Duodenal mucosa (tissue), 2 donors: ENCODE data around the gene HMCN1.

Experiments
- H3K27ac ChIP-seq: one replicate; pipeline ENCODE4 v1.7.0; 2013; ENCODE audit warnings: low read depth, low read length
- H3K27me3 ChIP-seq, 2 donors: one replicate each; pipeline ENCODE4 v1.7.0; 2013; ENCODE audit warnings: low read length in 2 of 2, control low read depth in 1 of 2; ENCODE audit not compliant: insufficient read depth in 2 of 2, control insufficient read depth in 1 of 2
- H3K36me3 ChIP-seq, 2 donors: one replicate each; pipeline ENCODE4 v1.7.0; 2013; ENCODE audit warnings: low read length in 2 of 2, control low read depth in 1 of 2; ENCODE audit not compliant: insufficient read depth in 2 of 2, control insufficient read depth in 1 of 2
- H3K4me1 ChIP-seq, 2 donors: one replicate each; pipeline ENCODE4 v1.7.0; 2013; ENCODE audit warnings: low read length in 2 of 2, control low read depth in 1 of 2; ENCODE audit not compliant: insufficient read depth in 2 of 2, control insufficient read depth in 1 of 2
- H3K4me3 ChIP-seq, 2 donors: one replicate each; pipeline ENCODE4 v1.7.0; 2013; ENCODE audit warnings: low read length in 2 of 2, low read depth in 1 of 2
- H3K9ac ChIP-seq, 2 donors: one replicate each; pipeline ENCODE4 v1.7.0; 2013; ENCODE audit warnings: low read length in 2 of 2, low read depth in 1 of 2
- H3K9me3 ChIP-seq, 2 donors: one replicate each; pipeline ENCODE4 v1.7.0; 2013; ENCODE audit warnings: low read length in 2 of 2, control low read depth in 1 of 2; ENCODE audit not compliant: control insufficient read depth in 1 of 2

Gene HMCN1

DNA sequence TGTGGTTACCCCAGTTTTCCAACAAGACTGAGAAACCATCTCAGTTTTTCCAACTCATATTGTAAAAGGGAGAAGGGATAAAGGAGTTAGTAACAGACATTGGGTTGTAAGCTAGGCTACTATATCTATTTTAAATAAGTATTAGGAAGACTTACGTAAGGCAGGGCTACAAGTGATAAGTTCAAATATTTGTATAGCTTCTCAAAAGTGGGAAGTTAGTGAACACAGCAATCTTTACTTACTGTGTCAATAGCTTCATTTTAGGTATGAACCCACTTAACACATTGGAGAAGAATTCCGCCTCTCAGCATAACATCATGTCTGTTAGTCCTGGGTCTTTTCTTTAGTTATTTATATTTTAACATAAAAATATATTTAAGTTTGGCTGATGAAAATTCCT lies 320.7 kb downstream of the HMCN1 start:
- Histone ChIP-seq H3K9ac (no peak overlapping the region), H3K27me3 (no peaks in the 10 kb centered on the region), H3K4me3 (no peak overlapping the region), H3K27ac (no peak overlapping the region), H3K4me1 (no peaks in the 10 kb centered on the region), H3K9me3 (no peaks in the 10 kb centered on the region), H3K36me3 (no peaks in the 10 kb centered on the region)

- Histone ChIP-seq H3K4me1 (no peaks in the 10 kb centered on the region), H3K27me3 (no peaks in the 10 kb centered on the region), H3K4me3 (no peak overlapping the region), H3K27ac (no peak overlapping the region), H3K9me3 (no peaks in the 10 kb centered on the region), H3K36me3 (no peaks in the 10 kb centered on the region), H3K9ac (no peak overlapping the region)
These were observed 321.7 kb downstream of the HMCN1 start for GRCh38 chr1:186055846-186056245.

GRCh38 chr1:186057086-186057485 lies 322.9 kb downstream of the HMCN1 start:
- Histone ChIP-seq H3K27me3 (no peaks in the 10 kb centered on the region), H3K4me1 (no peaks in the 10 kb centered on the region), H3K36me3 (no peaks in the 10 kb centered on the region), H3K27ac (no peak overlapping the region), H3K9ac (no peak overlapping the region), H3K4me3 (no peak overlapping the region), H3K9me3 (no peaks in the 10 kb centered on the region)

- H3K27me3 ChIP-seq: no peaks in the 10 kb centered on the region
- H3K36me3 ChIP-seq: no peaks in the 10 kb centered on the region
- no peak overlapping the region for H3K27ac ChIP-seq
- H3K9ac ChIP-seq: no peak overlapping the region
- H3K9me3 ChIP-seq: no peaks in the 10 kb centered on the region
- no peaks in the 10 kb centered on the region for H3K4me1 ChIP-seq
- no peak overlapping the region for H3K4me3 ChIP-seq
These were observed 325.1 kb downstream of the HMCN1 start for GRCh38 chr1:186059311-186059710.

- Histone ChIP-seq H3K36me3 (no peaks in the 10 kb centered on the region), H3K9me3 (no peaks in the 10 kb centered on the region), H3K4me3 (no peak overlapping the region), H3K27ac (no peak overlapping the region), H3K27me3 (no peaks in the 10 kb centered on the region), H3K9ac (no peak overlapping the region), H3K4me1 (no peaks in the 10 kb centered on the region)
These were observed 325.6 kb downstream of the HMCN1 start for GRCh38 chr1:186059752-186060151.

DNA sequence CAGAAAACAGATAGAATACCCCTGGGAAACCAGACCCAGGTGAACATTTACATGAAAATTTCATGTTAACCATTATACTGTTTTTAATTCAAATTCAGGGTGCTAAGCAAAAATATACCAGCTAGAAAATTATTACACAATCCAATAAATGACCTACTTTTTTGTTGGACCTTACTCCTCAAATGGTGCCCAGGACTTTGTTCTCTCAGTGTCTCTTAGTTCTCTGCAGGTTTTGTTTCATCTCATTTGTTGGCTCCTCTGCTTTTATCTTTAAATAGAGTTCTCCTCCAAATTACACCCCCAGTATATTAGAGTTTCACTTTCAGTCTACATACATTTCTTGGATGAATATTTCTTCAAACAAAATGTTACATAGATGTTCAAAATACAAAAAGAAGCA lies 326.0 kb downstream of the HMCN1 start:
- Histone ChIP-seq H3K27me3 (no peaks in the 10 kb centered on the region), H3K4me3 (no peak overlapping the region), H3K36me3 (no peaks in the 10 kb centered on the region), H3K9me3 (no peaks in the 10 kb centered on the region), H3K9ac (no peak overlapping the region), H3K27ac (no peak overlapping the region), H3K4me1 (no peaks in the 10 kb centered on the region)

DNA sequence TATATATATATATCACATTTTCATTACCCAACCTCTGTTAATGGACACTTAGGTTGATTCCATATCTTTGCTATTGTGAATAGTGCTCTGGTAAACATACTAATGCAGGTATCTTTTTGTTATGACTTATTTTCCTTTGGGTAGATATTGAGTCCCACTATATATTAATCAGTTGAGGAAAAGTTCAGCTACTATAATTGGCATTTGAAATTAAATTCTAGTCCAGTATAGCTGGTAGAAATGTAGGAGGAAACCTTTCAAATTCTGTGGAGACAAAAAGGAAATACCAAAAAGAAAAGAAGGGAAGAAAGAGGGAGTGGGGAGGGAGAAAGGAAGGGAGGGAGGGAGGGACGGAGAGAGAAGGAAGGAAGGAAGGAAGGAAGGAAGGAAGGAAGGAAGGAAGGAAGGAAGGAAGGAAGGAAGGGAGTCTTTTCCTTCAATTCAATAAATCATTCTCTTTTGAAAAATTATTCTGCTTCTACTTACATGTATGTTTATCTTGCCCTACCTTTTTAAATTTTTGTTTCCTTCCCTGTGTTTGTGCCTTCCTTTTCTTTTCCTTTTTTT lies 329.0 kb downstream of the HMCN1 start:
- Histone ChIP-seq H3K9ac (no peak overlapping the region), H3K4me3 (no peak overlapping the region), H3K9me3 (no peaks in the 10 kb centered on the region), H3K4me1 (no peaks in the 10 kb centered on the region), H3K27ac (no peak overlapping the region), H3K36me3 (no peaks in the 10 kb centered on the region), H3K27me3 (no peaks in the 10 kb centered on the region)

- H3K4me1 ChIP-seq: no peaks in the 10 kb centered on the region
- H3K4me3 ChIP-seq: no peak overlapping the region
- no peak overlapping the region for H3K9ac ChIP-seq
- H3K36me3 ChIP-seq: no peaks in the 10 kb centered on the region
- H3K27ac ChIP-seq: no peak overlapping the region
- no peaks in the 10 kb centered on the region for H3K27me3 ChIP-seq
- H3K9me3 ChIP-seq: no peaks in the 10 kb centered on the region
These were observed 332.2 kb downstream of the HMCN1 start for GRCh38 chr1:186066411-186066810.

DNA sequence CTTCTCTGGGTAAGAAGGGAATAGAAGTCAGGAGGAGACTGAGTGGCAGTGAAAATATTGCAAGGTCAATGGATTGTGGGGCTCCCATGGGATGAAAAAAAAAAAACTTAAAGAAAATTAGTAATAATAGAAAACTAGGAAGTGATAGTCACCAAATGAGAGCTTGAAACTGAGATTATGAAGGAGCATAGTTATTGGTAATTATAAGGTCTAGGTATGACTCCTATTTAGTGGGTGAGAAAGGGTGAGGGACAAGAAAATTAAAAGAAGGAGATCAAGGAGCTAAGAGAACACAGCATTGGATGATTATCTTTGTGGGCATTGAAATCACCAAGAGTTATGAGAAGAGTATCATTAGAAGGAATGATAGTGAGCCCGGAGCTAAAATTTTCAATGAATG lies 339.5 kb downstream of the HMCN1 start:
- H3K36me3 ChIP-seq: no peaks in the 10 kb centered on the region
- H3K27ac ChIP-seq: no peak overlapping the region
- no peaks in the 10 kb centered on the region for H3K9me3 ChIP-seq
- H3K9ac ChIP-seq: no peak overlapping the region
- no peaks in the 10 kb centered on the region for H3K4me1 ChIP-seq
- H3K4me3 ChIP-seq: no peak overlapping the region
- H3K27me3 ChIP-seq: no peaks in the 10 kb centered on the region

GRCh38 chr1:186076006-186076405 lies 341.8 kb downstream of the HMCN1 start:
- H3K9ac ChIP-seq: no peak overlapping the region
- no peak overlapping the region for H3K4me3 ChIP-seq
- H3K27me3 ChIP-seq: no peaks in the 10 kb centered on the region
- H3K27ac ChIP-seq: no peak overlapping the region
- no peaks in the 10 kb centered on the region for H3K4me1 ChIP-seq
- H3K9me3 ChIP-seq: no peaks in the 10 kb centered on the region
- H3K36me3 ChIP-seq: no peaks in the 10 kb centered on the region

- Histone ChIP-seq H3K27me3 (no peaks in the 10 kb centered on the region), H3K27ac (no peak overlapping the region), H3K9me3 (no peaks in the 10 kb centered on the region), H3K9ac (no peak overlapping the region), H3K4me1 (peaks cover 0 to 5% of the 10 kb centered on the region in 2 donors), H3K4me3 (no peak overlapping the region), H3K36me3 (no peaks in the 10 kb centered on the region)
These were observed 344.1 kb downstream of the HMCN1 start for GRCh38 chr1:186078245-186078644.
